HUES64 (cell line): Measurements from ENCODE around the gene SYNGAP1.
A peak's percentile ranks its signal among the peaks of the same experiment; 100 is the strongest.
"Not testable (repeated sequence)": the region's sequence is repeated elsewhere in the genome, so short reads cannot be mapped to it uniquely, and the experiment has no call there.

Source experiments
- H3K27ac ChIP-seq: 2 replicates; pipeline ENCODE4 v1.7.0; 2013; ENCODE audit warnings: low read depth, low read length, inconsistent platforms
- H3K27me3 ChIP-seq: 2 replicates; pipeline ENCODE4 v1.6.1; 2013; ENCODE audit warnings: mild to moderate bottlenecking, low read length; ENCODE audit not compliant: insufficient read depth
- H3K36me3 ChIP-seq: 2 replicates; pipeline ENCODE4 v1.6.1; 2013; ENCODE audit warnings: mild to moderate bottlenecking, low read length; ENCODE audit not compliant: insufficient read depth
- H3K4me1 ChIP-seq: 2 replicates; pipeline ENCODE4 v1.6.1; 2013; ENCODE audit warnings: mild to moderate bottlenecking, low read length, moderate library complexity; ENCODE audit not compliant: insufficient read depth
- H3K4me3 ChIP-seq: 2 replicates; pipeline ENCODE4 v1.5.1; 2013; ENCODE audit warnings: mild to moderate bottlenecking, low read length, moderate library complexity
- H3K9ac ChIP-seq: 2 replicates; pipeline ENCODE4 v1.6.1; 2013; ENCODE audit warnings: mild to moderate bottlenecking, low read depth, low read length
- H3K9me3 ChIP-seq: 2 replicates; pipeline ENCODE4 v1.6.1; 2013; ENCODE audit warnings: low read depth, low read length; ENCODE audit not compliant: insufficient read depth
- WGBS: fragments of 150-250, 120-280 bp; methylation state at CpG from one replicate; pipeline ENCODE4 v1.1.7; 2013; ENCODE audit warnings: missing lambda C conversion rate; 5-methylcytosine and 5-hydroxymethylcytosine counted together

The SYNGAP1 gene

GRCh38 chr6:33390173-33390572, 29.7 kb upstream of the SYNGAP1 start:
- 100% methylated on average over 2 of the region's 2 CpGs for WGBS
- H3K9me3 ChIP-seq: no peaks in the 10 kb centered on the region

GRCh38 chr6:33390767-33391277, 29.0 kb upstream of the SYNGAP1 start:
- Histone ChIP-seq H3K9me3 (no peaks in the 10 kb centered on the region), H3K9ac (peak overlapping the region; percentile 51), H3K27ac (peak overlapping the region; percentile 83), H3K4me3 (peak overlapping the region; percentile 93), H3K27me3 (no peaks in the 10 kb centered on the region), H3K36me3 (peaks cover 4% of the 10 kb centered on the region; the same call in 1 of the 2 replicates), H3K4me1 (peaks cover 13% of the 10 kb centered on the region)
- 80% methylated on average over 9 of the region's 9 CpGs for WGBS

More at GRCh38 chr6:33390173-33390572, 29.7 kb upstream of the SYNGAP1 start:
- Histone ChIP-seq H3K27me3 (no peaks in the 10 kb centered on the region), H3K27ac (no peak overlapping the region), H3K4me3 (no peak overlapping the region), H3K4me1 (peaks cover 13% of the 10 kb centered on the region), H3K36me3 (no peaks in the 10 kb centered on the region), H3K9ac (no peak overlapping the region)

DNA sequence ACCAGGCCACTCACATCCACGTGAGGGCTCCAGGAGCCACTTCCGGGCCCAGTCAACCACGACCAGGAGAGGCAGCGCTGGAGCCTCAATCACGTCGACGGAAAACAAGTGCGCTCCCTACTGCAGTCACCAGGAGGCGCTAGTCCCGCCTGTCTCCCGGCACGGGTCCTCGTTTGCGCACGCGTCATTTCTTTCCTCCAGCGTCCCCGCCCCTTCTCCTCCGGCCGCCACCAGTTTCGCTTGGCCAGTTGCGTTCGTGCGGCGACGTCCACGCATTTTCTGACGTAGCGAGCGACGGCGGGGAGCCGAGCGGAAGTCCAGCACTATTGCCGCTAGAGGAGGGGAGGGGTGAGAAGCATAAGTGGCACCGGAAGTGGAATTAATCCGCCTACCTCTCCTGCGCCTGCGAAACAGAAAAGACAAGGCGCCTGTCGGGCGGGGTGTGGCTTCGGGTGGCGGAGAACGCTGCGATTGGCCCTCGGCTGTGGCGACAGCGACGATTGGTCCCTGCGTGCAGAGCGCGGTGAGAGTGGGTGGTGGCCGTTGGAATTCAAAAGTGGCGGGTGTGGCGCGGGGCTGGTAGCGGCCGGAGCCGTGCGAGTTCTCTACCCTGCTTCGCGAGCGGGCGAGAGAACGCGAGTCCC, 28.5 kb upstream of the SYNGAP1 start, which contains the start of gene KIFC1:
TSS of gene KIFC1 (plus strand) at position 546 of the 644 bp plus-strand sequence. CDS start 163 bp downstream, outside the sequence.
- H3K36me3 ChIP-seq: peaks cover 6% of the 10 kb centered on the region; the same call in 1 of the 2 replicates
- WGBS: under 1% methylated on average over 67 of the region's 67 CpGs
- H3K9me3 ChIP-seq: no peaks in the 10 kb centered on the region
- H3K27ac ChIP-seq: peak within 1 kb of the TSS; percentile 92
- H3K4me3 ChIP-seq: peak within 1 kb of the TSS; percentile 93
- H3K9ac ChIP-seq: peak within 1 kb of the TSS; percentile 84
- H3K4me1 ChIP-seq: peaks cover 13% of the 10 kb centered on the region
- H3K27me3 ChIP-seq: no peaks in the 10 kb centered on the region

- H3K9ac ChIP-seq: peak overlapping the region; percentile 84
- H3K27ac ChIP-seq: peak overlapping the region; percentile 92
- WGBS: under 1% methylated on average over 28 of the region's 31 CpGs
Observed at GRCh38 chr6:33391922-33392594, 27.8 kb upstream of the SYNGAP1 start.

GRCh38 chr6:33392595-33392948, 27.3 kb upstream of the SYNGAP1 start:
- Histone ChIP-seq H3K27ac (no peak overlapping the region), H3K4me3 (peak overlapping the region; percentile 93), H3K36me3 (peaks cover 8% of the 10 kb centered on the region), H3K9ac (peak overlapping the region; percentile 84), H3K9me3 (no peaks in the 10 kb centered on the region), H3K27me3 (no peaks in the 10 kb centered on the region), H3K4me1 (peaks cover 13% of the 10 kb centered on the region)
- 51% methylated on average over 5 of the region's 5 CpGs for WGBS

More at GRCh38 chr6:33391922-33392594, 27.8 kb upstream of the SYNGAP1 start:
- Histone ChIP-seq H3K4me3 (peak overlapping the region; percentile 93), H3K9me3 (no peaks in the 10 kb centered on the region), H3K4me1 (peaks cover 13% of the 10 kb centered on the region), H3K27me3 (no peaks in the 10 kb centered on the region), H3K36me3 (peaks cover 6% of the 10 kb centered on the region; the same call in 1 of the 2 replicates)

DNA sequence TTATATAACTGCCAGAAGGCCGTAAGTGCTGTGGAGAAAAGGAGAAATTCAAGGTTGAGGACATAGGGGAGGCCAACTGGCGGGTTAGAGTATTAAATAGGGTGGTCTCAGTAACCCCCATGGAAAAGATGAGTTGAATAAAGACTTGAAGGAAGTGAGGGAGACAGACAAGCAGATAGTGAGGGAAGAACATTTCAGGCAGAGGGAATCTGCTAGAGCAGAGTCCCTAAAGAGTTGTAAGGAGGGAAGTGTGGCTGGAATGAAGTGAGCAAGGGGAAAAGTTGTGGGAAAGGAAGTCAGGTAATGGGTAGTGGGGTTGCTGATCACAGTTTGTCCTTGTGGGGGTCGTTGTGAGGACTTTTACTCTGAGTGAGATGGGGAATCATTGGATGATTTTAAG, 26.9 kb upstream of the SYNGAP1 start:
- Histone ChIP-seq H3K4me3 (peak overlapping the region; percentile 93), H3K9me3 (no peaks in the 10 kb centered on the region), H3K27me3 (no peaks in the 10 kb centered on the region), H3K36me3 (peaks cover 12% of the 10 kb centered on the region), H3K9ac (peak overlapping the region; percentile 84; the same call in 1 of the 2 replicates), H3K4me1 (peaks cover 13% of the 10 kb centered on the region), H3K27ac (no peak overlapping the region)
- 69% methylated on average over 3 of the region's 3 CpGs for WGBS

GRCh38 chr6:33397541-33397940, 22.3 kb upstream of the SYNGAP1 start:
- peaks cover 51% of the 10 kb centered on the region for H3K36me3 ChIP-seq
- H3K4me3 ChIP-seq: no peak overlapping the region
- H3K9me3 ChIP-seq: no peaks in the 10 kb centered on the region
- no peak overlapping the region for H3K9ac ChIP-seq
- H3K27ac ChIP-seq: no peak overlapping the region
- H3K27me3 ChIP-seq: no peaks in the 10 kb centered on the region
- 96% methylated on average over 1 of the region's 1 CpG for WGBS
- H3K4me1 ChIP-seq: peaks cover 6% of the 10 kb centered on the region; the same call in 1 of the 2 replicates

- H3K4me3 ChIP-seq, H3K4me1 ChIP-seq, H3K27me3 ChIP-seq, H3K9ac ChIP-seq, H3K9me3 ChIP-seq, H3K27ac ChIP-seq: not testable (repeated sequence)
- WGBS: 91% methylated on average over 2 of the region's 3 CpGs
- H3K36me3 ChIP-seq: peaks cover 62% of the 10 kb centered on the region
Observed at GRCh38 chr6:33398601-33399000, 21.3 kb upstream of the SYNGAP1 start.

DNA sequence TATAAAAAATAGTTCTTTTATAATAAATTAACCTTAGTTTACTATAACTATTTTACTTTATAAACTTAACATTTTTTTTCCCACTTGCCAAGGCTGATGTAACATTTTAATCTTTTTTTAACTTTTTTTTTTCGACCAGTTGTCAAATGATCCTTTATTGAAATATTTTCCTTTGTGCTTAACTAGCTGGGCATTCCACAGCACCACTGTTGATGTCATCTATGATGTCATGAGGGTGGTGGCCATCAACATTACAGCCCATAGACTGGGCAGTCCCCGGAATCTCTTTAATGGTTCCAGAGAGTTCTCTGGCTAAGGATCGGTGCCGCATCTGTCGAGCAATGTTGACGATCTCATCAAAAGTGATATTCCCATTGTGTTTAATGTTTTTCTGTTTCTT, 20.0 kb upstream of the SYNGAP1 start:
- H3K4me1 ChIP-seq, H3K27me3 ChIP-seq, H3K9me3 ChIP-seq, H3K27ac ChIP-seq, H3K9ac ChIP-seq, H3K4me3 ChIP-seq: not testable (repeated sequence)
- WGBS: 86% methylated on average over 6 of the region's 6 CpGs
- H3K36me3 ChIP-seq: peaks cover 74% of the 10 kb centered on the region

DNA sequence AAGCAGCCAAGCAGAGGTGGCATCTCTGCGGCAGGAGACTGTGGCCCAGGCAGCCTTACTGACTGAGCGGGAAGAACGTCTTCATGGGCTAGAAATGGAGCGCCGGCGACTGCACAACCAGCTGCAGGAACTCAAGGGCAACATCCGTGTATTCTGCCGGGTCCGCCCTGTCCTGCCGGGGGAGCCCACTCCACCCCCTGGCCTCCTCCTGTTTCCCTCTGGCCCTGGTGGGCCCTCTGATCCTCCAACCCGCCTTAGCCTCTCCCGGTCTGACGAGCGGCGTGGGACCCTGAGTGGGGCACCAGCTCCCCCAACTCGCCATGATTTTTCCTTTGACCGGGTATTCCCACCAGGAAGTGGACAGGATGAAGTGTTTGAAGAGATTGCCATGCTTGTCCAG, 15.0 kb upstream of the SYNGAP1 start:
- Histone ChIP-seq H3K9me3 (no peaks in the 10 kb centered on the region), H3K4me3 (no peak overlapping the region), H3K9ac (no peak overlapping the region), H3K27me3 (no peaks in the 10 kb centered on the region), H3K27ac (no peak overlapping the region), H3K4me1 (peaks cover 7% of the 10 kb centered on the region; the same call in 1 of the 2 replicates), H3K36me3 (peaks cover 81% of the 10 kb centered on the region)
- 95% methylated on average over 17 of the region's 17 CpGs for WGBS

DNA sequence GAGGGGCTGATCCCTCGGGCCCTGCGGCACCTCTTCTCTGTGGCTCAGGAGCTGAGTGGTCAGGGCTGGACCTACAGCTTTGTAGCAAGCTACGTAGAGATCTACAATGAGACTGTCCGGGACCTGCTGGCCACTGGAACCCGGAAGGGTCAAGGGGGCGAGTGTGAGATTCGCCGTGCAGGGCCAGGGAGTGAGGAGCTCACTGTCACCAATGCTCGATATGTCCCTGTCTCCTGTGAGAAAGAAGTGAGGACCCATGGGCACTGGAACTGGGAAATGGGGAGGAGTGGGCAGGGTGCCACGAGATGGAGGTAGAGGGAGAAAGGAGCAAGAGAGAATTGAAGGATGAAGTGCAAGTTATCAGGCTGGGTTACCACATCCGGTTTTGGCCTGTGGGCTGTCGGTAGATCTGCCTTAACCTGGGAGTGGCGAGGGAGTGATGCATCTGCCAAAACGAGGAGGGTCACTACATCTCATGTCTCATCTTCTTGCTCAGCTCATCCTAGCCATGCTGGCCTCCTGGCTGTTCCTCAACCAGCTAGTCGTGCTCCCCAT, 14.4 kb upstream of the SYNGAP1 start:
- H3K4me3 ChIP-seq: no peak overlapping the region
- peaks cover 7% of the 10 kb centered on the region; the same call in 1 of the 2 replicates for H3K4me1 ChIP-seq
- H3K36me3 ChIP-seq: peaks cover 75% of the 10 kb centered on the region
- H3K27ac ChIP-seq: no peak overlapping the region
- H3K9me3 ChIP-seq: no peaks in the 10 kb centered on the region
- H3K9ac ChIP-seq: no peak overlapping the region
- no peaks in the 10 kb centered on the region for H3K27me3 ChIP-seq
- WGBS: 93% methylated on average over 15 of the region's 15 CpGs
